HepG2 (cell line): Measurements from ENCODE around the gene UEVLD. TPM values are rescaled to one million over a fixed set of nuclear protein-coding genes. Genes with fewer than 3 reads are reported as not detected.

Source experiments
- ASH2L ChIP-seq: fragments of 300-600, 200-600 bp; sonication (generic); IDR thresholded peaks from 2 replicates; pipeline ENCODE4 v1.7.0; 2017; ENCODE audit warnings: low read depth, mild to moderate bottlenecking, moderate library complexity, mixed read lengths, low read length; ENCODE audit not compliant: insufficient read length
- BHLHE40 ChIP-seq: IDR thresholded peaks from 2 replicates; pipeline ENCODE4 v1.6.1; 2011; ENCODE audit warnings: low read length, improper control_type of control experiment
- CERS6 ChIP-seq: sonication (generic); formaldehyde crosslinking; IDR thresholded peaks from 2 replicates; pipeline ENCODE4 v1.5.0; 2020; ENCODE audit warnings: missing genetic modification reagents
- CHCHD3 ChIP-seq: sonication (generic); formaldehyde crosslinking; IDR thresholded peaks from 2 replicates; pipeline ENCODE4 v1.8.0; 2022; ENCODE audit warnings: mild to moderate bottlenecking, missing genetic modification reagents, moderate library complexity
- CREM ChIP-seq, 2 experiments: sonication (generic) in 1 of 2; formaldehyde crosslinking in 1 of 2; IDR thresholded peaks; 2 replicates each; pipeline versions ENCODE4 v1.4.0 to v1.6.1; 2016 to 2020; ENCODE audit warnings: antibody characterized with exemption in 1 of 2, mild to moderate bottlenecking in 1 of 2, missing genetic modification reagents in 1 of 2
- FOXA3 ChIP-seq: IDR thresholded peaks from 2 replicates; pipeline ENCODE4 v1.6.1; 2016; ENCODE audit warnings: missing genetic modification reagents, missing compliant biosample characterization
- FOXO1 ChIP-seq: sonication (generic); formaldehyde crosslinking; IDR thresholded peaks from 2 replicates; pipeline ENCODE4 v1.4.0; 2020; ENCODE audit warnings: missing genetic modification reagents
- HNRNPK ChIP-seq: fragments of 200-400 bp; formaldehyde crosslinking; IDR thresholded peaks from 2 replicates; pipeline ENCODE4 v1.6.1; 2018; ENCODE audit warnings: low read length, low read depth, moderate library complexity, mild to moderate bottlenecking; ENCODE audit not compliant: poor library complexity, severe bottlenecking
- HNRNPUL1 ChIP-seq: fragments of 200-400 bp; formaldehyde crosslinking; IDR thresholded peaks from 2 replicates; pipeline ENCODE4 v1.6.1; 2017; ENCODE audit warnings: low read depth, mild to moderate bottlenecking, low read length, moderate library complexity
- IRF1 ChIP-seq: sonication (generic); formaldehyde crosslinking; IDR thresholded peaks from 2 replicates; pipeline ENCODE4 v1.4.0; 2020; ENCODE audit warnings: low read depth, mild to moderate bottlenecking, missing genetic modification reagents
- ISX ChIP-seq: sonication (generic); formaldehyde crosslinking; conservative IDR thresholded peaks from 2 replicates; pipeline ENCODE4 v1.5.0; 2020; ENCODE audit warnings: missing genetic modification reagents
- KLF16 ChIP-seq, 2 experiments: sonication (generic) in 1 of 2; formaldehyde crosslinking in 1 of 2; IDR thresholded peaks; 2 replicates each; pipeline versions ENCODE4 v1.6.1 to v1.8.0; 2016 to 2023; ENCODE audit warnings: missing genetic modification reagents in 2 of 2, missing compliant biosample characterization in 1 of 2
- LCORL ChIP-seq, 2 experiments: fragments of 450-650 bp in 1 of 2; sonication (generic) in 1 of 2; formaldehyde crosslinking in 1 of 2; IDR thresholded peaks; 2 replicates each; pipeline versions ENCODE4 v1.5.0 to v1.6.1; 2017 to 2020; ENCODE audit warnings: antibody characterized with exemption in 1 of 2, missing genetic modification reagents in 1 of 2
- NFKBIZ ChIP-seq: IDR thresholded peaks from 2 replicates; pipeline ENCODE4 v1.6.1; 2018; ENCODE audit warnings: missing genetic modification reagents, missing compliant biosample characterization
- NONO ChIP-seq, 2 experiments: fragments of 450-650 bp in 1 of 2; sonication (generic) in 1 of 2; formaldehyde crosslinking in 1 of 2; IDR thresholded peaks in 1 of 2; conservative IDR thresholded peaks in 1 of 2; 2 replicates each; pipeline versions ENCODE4 v1.6.1 to v1.8.0; 2017 to 2022; ENCODE audit warnings: mild to moderate bottlenecking in 1 of 2, missing genetic modification reagents in 1 of 2, moderate library complexity in 1 of 2
- PAF1 ChIP-seq: IDR thresholded peaks from 2 replicates; pipeline ENCODE4 v1.6.1; 2016; ENCODE audit warnings: missing genetic modification reagents, missing compliant biosample characterization
- RARA ChIP-seq: IDR thresholded peaks from 2 replicates; pipeline ENCODE4 v1.6.1; 2016; ENCODE audit warnings: missing genetic modification reagents, missing compliant biosample characterization
- RFX5 ChIP-seq: IDR thresholded peaks from 2 replicates; pipeline ENCODE4 v1.6.1; 2011; ENCODE audit warnings: low read depth, low read length, improper control_type of control experiment
- RFXANK ChIP-seq: IDR thresholded peaks from 2 replicates; pipeline ENCODE4 v1.6.1; 2016
- TMF1 ChIP-seq: sonication (generic); formaldehyde crosslinking; IDR thresholded peaks from 2 replicates; pipeline ENCODE4 v1.8.1; 2022; ENCODE audit warnings: low read depth, missing genetic modification reagents
- ZBTB26 ChIP-seq: IDR thresholded peaks from 2 replicates; pipeline ENCODE4 v1.6.1; 2016; ENCODE audit warnings: missing compliant biosample characterization, missing genetic modification reagents, borderline replicate concordance
- ZNF232 ChIP-seq: sonication (generic); formaldehyde crosslinking; IDR thresholded peaks from 2 replicates; pipeline ENCODE4 v1.4.0; 2020; ENCODE audit warnings: missing genetic modification reagents, borderline replicate concordance
- ZNF234 ChIP-seq: sonication (generic); formaldehyde crosslinking; conservative IDR thresholded peaks from 2 replicates; pipeline ENCODE4 v1.5.1; 2020; ENCODE audit warnings: mild to moderate bottlenecking, missing genetic modification reagents
- ZNF24 ChIP-seq: fragments of 450-650 bp; IDR thresholded peaks from 2 replicates; pipeline ENCODE4 v1.6.1; 2017; ENCODE audit warnings: antibody characterized with exemption, mild to moderate bottlenecking
- ZNF264 ChIP-seq: sonication (generic); formaldehyde crosslinking; IDR thresholded peaks from 2 replicates; pipeline ENCODE4 v1.4.0; 2020; ENCODE audit warnings: missing genetic modification reagents
- ZNF329 ChIP-seq: sonication (generic); formaldehyde crosslinking; IDR thresholded peaks from 2 replicates; pipeline ENCODE4 v1.9.0; 2021; ENCODE audit warnings: low read depth, mild to moderate bottlenecking, missing genetic modification reagents
- ZNF33B ChIP-seq: sonication (generic); formaldehyde crosslinking; IDR thresholded peaks from 2 replicates; pipeline ENCODE4 v1.5.1; 2020; ENCODE audit warnings: mild to moderate bottlenecking, missing genetic modification reagents
- ZNF569 ChIP-seq: sonication (generic); formaldehyde crosslinking; IDR thresholded peaks from 2 replicates; pipeline ENCODE4 v1.5.0; 2020; ENCODE audit warnings: mild to moderate bottlenecking, missing genetic modification reagents, moderate library complexity, borderline replicate concordance
- ZNF616 ChIP-seq: sonication (generic); formaldehyde crosslinking; IDR thresholded peaks from 2 replicates; pipeline ENCODE4 v1.5.0; 2020; ENCODE audit warnings: low read depth, mild to moderate bottlenecking, missing genetic modification reagents
- ZNF703 ChIP-seq: sonication (generic); formaldehyde crosslinking; IDR thresholded peaks from 2 replicates; pipeline ENCODE4 v1.5.1; 2020; ENCODE audit warnings: missing genetic modification reagents, mild to moderate bottlenecking, moderate library complexity, borderline replicate concordance
- polyA plus RNA-seq, 8 experiments: library from polyadenylated mRNA; depleted of rRNA in 3 of 8; stranded (reverse) in 7 of 8; unstranded in 1 of 8; fragments of >200 nt; fragmentation: Illumina TruSeq in 4 of 8; extraction: Trizol in 4 of 8; gene quantifications; 2 replicates each; pipeline versions ENCODE4 v1.2.1 to v1.2.3, GENCODE V29; 2011 to 2016; ENCODE audit warnings: low read depth in 4 of 8, missing spikeins in 1 of 8, mixed read lengths in 1 of 8; ENCODE audit not compliant: insufficient read depth in 1 of 8
- total RNA-seq, 5 experiments: library from RNA; depleted of rRNA; stranded (reverse); fragments of >200 nt; fragmentation: Illumina TruSeq; extraction: Trizol; gene quantifications; 2 replicates each; pipeline ENCODE4 v1.2.3, GENCODE V29; 2016; ENCODE audit warnings: low read depth in 1 of 5

Gene UEVLD
- total and polyA plus RNA-seq, 2 of the 13 experiments (the other 11 are each of a cell fraction or from before 2014, with no cell fraction given) = 5.7 to 13.7 TPM

GRCh38 chr11:18578975-18579598, 9.4 kb downstream of the UEVLD start (continued):
- TF ChIP-seq ZNF24 = no peak
- TF ChIP-seq ZNF33B (CRISPR knock-in tag) = no peak
- no peak for TF ChIP-seq RARA (CRISPR knock-in tag)
- no peak for TF ChIP-seq ZNF232 (CRISPR knock-in tag)
- TF ChIP-seq IRF1 (CRISPR knock-in tag) = 0 out of 2 replicates have a peak, but pooled peaks have one; percentile 46
- TF ChIP-seq HNRNPUL1 = no peak
- TF ChIP-seq NONO (IDR thresholded peaks at IDR 0.05) = no peak
- TF ChIP-seq NONO (CRISPR knock-in tag; conservative IDR thresholded peaks at IDR 0.05) = no peak
- TF ChIP-seq ZNF264 (CRISPR knock-in tag) = 0 out of 2 replicates have a peak, but pooled peaks have one; percentile 26
- TF ChIP-seq RFXANK (CRISPR knock-in tag) = no peak
- no peak for TF ChIP-seq RFX5
- no peak for TF ChIP-seq ZBTB26 (CRISPR knock-in tag)
- TF ChIP-seq PAF1 = no peak
- no peak for TF ChIP-seq CERS6 (CRISPR knock-in tag)
- TF ChIP-seq FOXO1 (CRISPR knock-in tag) = no peak
- TF ChIP-seq ZNF329 = no peak
- TF ChIP-seq ASH2L = peak; percentile 52
- no peak for TF ChIP-seq CREM (IDR thresholded peaks at IDR 0.05)
- TF ChIP-seq CREM (CRISPR knock-in tag; IDR thresholded peaks at IDR 0.05) = no peak
- no peak for TF ChIP-seq ISX (CRISPR knock-in tag)
- peak in 1 of 2 experiments; percentile 60; a peak in 1 of 4 replicates for TF ChIP-seq KLF16 (CRISPR knock-in tag; IDR thresholded peaks at IDR 0.05)
- no peak for TF ChIP-seq ZNF703 (CRISPR knock-in tag)
- peak; percentile 49 for TF ChIP-seq FOXA3 (CRISPR knock-in tag)
- TF ChIP-seq ZNF569 = no peak
- no peak for TF ChIP-seq LCORL (IDR thresholded peaks at IDR 0.05)
- TF ChIP-seq LCORL (CRISPR knock-in tag; IDR thresholded peaks at IDR 0.05) = no peak; the same call in 1 of the 2 replicates
- TF ChIP-seq TMF1 (CRISPR knock-in tag) = no peak
- no peak for TF ChIP-seq BHLHE40
- TF ChIP-seq CHCHD3 = no peak
- TF ChIP-seq NFKBIZ (CRISPR knock-in tag) = no peak
- TF ChIP-seq ZNF616 (CRISPR knock-in tag) = no peak
- no peak for TF ChIP-seq ZNF234 (CRISPR knock-in tag)
- no peak for TF ChIP-seq HNRNPK
